GM23338 (cell line): ENCODE measurements around the gene TCF3. TPM values are rescaled to one million over a fixed set of nuclear protein-coding genes. Genes with fewer than 3 reads are reported as not detected.

Experiments
- ATAC-seq: fragments of 200-7000 bp; cut with Tn5 transposase; 3 replicates; pipeline ENCODE4 v1.9.1; 2020
- DNase-seq: peaks from one replicate; pipeline ENCODE4 v3.0.0-alpha.2; 2015; ENCODE audit warnings: low spot score
- H2AFZ ChIP-seq: fragments of 200-600 bp; sonication (generic); 2 replicates; pipeline ENCODE4 v1.8.0; 2016; ENCODE audit warnings: antibody characterized with exemption, mild to moderate bottlenecking, moderate library complexity
- H3F3A ChIP-seq: fragments of 200-600 bp; sonication (generic); replicated peaks from 2 replicates; pipeline ENCODE4 v1.8.0; 2017; ENCODE audit warnings: antibody characterized with exemption, mixed run types, low read depth
- H3K27ac ChIP-seq: fragments of 200-600 bp; sonication (generic); 2 replicates; pipeline ENCODE4 v1.6.1; 2016; ENCODE audit warnings: low read depth
- H3K27me3 ChIP-seq: fragments of 200-600 bp; sonication (generic); 2 replicates; pipeline ENCODE4 v1.8.0; 2016; ENCODE audit warnings: mild to moderate bottlenecking, mixed run types, moderate library complexity; ENCODE audit not compliant: insufficient read depth
- H3K36me3 ChIP-seq: fragments of 200-600 bp; sonication (generic); 2 replicates; pipeline ENCODE4 v1.8.0; 2016; ENCODE audit warnings: mild to moderate bottlenecking; ENCODE audit not compliant: insufficient read depth
- H3K4me1 ChIP-seq: fragments of 200-600 bp; sonication (generic); 2 replicates; pipeline ENCODE4 v1.8.0; 2016; ENCODE audit warnings: mild to moderate bottlenecking, moderate library complexity; ENCODE audit not compliant: insufficient read depth
- H3K4me2 ChIP-seq: fragments of 200-600 bp; sonication (generic); 2 replicates; pipeline ENCODE4 v1.7.1; 2017; ENCODE audit warnings: mixed run types
- H3K4me3 ChIP-seq: fragments of 200-600 bp; sonication (generic); 2 replicates; pipeline ENCODE4 v1.6.1; 2016; ENCODE audit warnings: mixed run types
- H3K79me2 ChIP-seq: fragments of 200-600 bp; sonication (generic); replicated peaks from 2 replicates; pipeline ENCODE4 v1.8.0; 2017; ENCODE audit warnings: mild to moderate bottlenecking; ENCODE audit not compliant: insufficient read depth
- H3K9me2 ChIP-seq: fragments of 200-600 bp; sonication (generic); 2 replicates; pipeline ENCODE4 v1.8.0; 2017; ENCODE audit not compliant: insufficient read depth
- H4K20me1 ChIP-seq: fragments of 200-600 bp; sonication (generic); replicated peaks from 2 replicates; pipeline ENCODE4 v1.8.0; 2017; ENCODE audit warnings: mild to moderate bottlenecking; ENCODE audit not compliant: insufficient read depth
- H3K27ac Mint-ChIP-seq: 2 replicates; pipeline ENCODE4 v1.8.0; 2020; ENCODE audit warnings: inconsistent platforms, mild to moderate bottlenecking, moderate library complexity, mixed read lengths
- H3K27me3 Mint-ChIP-seq: 3 replicates; pipeline ENCODE4 v1.8.0; 2022; ENCODE audit warnings: low read depth, mild to moderate bottlenecking, moderate library complexity, mixed read lengths, inconsistent platforms; ENCODE audit not compliant: insufficient read depth, poor library complexity
- H3K36me3 Mint-ChIP-seq: 3 replicates; pipeline ENCODE4 v1.8.0; 2021; ENCODE audit warnings: low read depth, mild to moderate bottlenecking, inconsistent platforms, moderate library complexity, mixed read lengths
- H3K4me1 Mint-ChIP-seq: 3 replicates; pipeline ENCODE4 v1.8.0; 2020; ENCODE audit warnings: mild to moderate bottlenecking, inconsistent platforms, mixed read lengths
- H3K4me3 Mint-ChIP-seq: 3 replicates; pipeline ENCODE4 v1.8.0; 2021; ENCODE audit warnings: moderate library complexity, mild to moderate bottlenecking, inconsistent platforms, mixed read lengths
- H3K9me3 Mint-ChIP-seq: 3 replicates; pipeline ENCODE4 v1.8.0; 2020; ENCODE audit warnings: moderate library complexity, mild to moderate bottlenecking, inconsistent platforms, mixed read lengths
- CREB1 ChIP-seq: fragments of 250-450 bp; sonication (Bioruptor Pico); IDR thresholded peaks from 2 replicates; pipeline ENCODE4 v1.5.0; 2020; ENCODE audit warnings: low read depth, mild to moderate bottlenecking, moderate library complexity
- CTCF ChIP-seq, 2 experiments: fragments of 200-600 bp in 1 of 2; sonication (generic) in 1 of 2; conservative IDR thresholded peaks; 2 replicates each; pipeline versions ENCODE4 v1.5.1 to v1.6.1; 2016 to 2017; ENCODE audit warnings: antibody characterized with exemption in 2 of 2, low read depth in 2 of 2, mild to moderate bottlenecking in 2 of 2, moderate library complexity in 1 of 2
- EZH2phosphoT487 ChIP-seq: fragments of 200-600 bp; sonication (generic); IDR thresholded peaks from one replicate; pipeline ENCODE4 v1.8.1; 2018; ENCODE audit warnings: antibody characterized with exemption; ENCODE audit not compliant: unreplicated experiment
- JUNB ChIP-seq: IDR thresholded peaks from one replicate; pipeline ENCODE4 v1.6.1; 2016; ENCODE audit warnings: antibody characterized with exemption; ENCODE audit not compliant: unreplicated experiment
- NANOG ChIP-seq: IDR thresholded peaks from 2 replicates; pipeline ENCODE4 v1.6.1; 2016; ENCODE audit warnings: antibody characterized with exemption, borderline replicate concordance
- POLR2AphosphoS5 ChIP-seq: IDR thresholded peaks from 2 replicates; pipeline ENCODE4 v1.6.1; 2016; ENCODE audit warnings: antibody characterized with exemption, low read depth
- STAT1 ChIP-seq: IDR thresholded peaks from one replicate; pipeline ENCODE4 v1.6.1; 2016; ENCODE audit warnings: antibody characterized with exemption; ENCODE audit not compliant: unreplicated experiment
- ZNF114 ChIP-seq: fragments of 250-450 bp; sonication (Bioruptor Pico); IDR thresholded peaks from 2 replicates; pipeline ENCODE4 v1.5.0; 2020; ENCODE audit warnings: mild to moderate bottlenecking, moderate library complexity
- ZNF331 ChIP-seq: fragments of 250-450 bp; sonication (Bioruptor Pico); IDR thresholded peaks from 2 replicates; pipeline ENCODE4 v1.5.0; 2020; ENCODE audit warnings: low read depth, mild to moderate bottlenecking, moderate library complexity
- ZNF462 ChIP-seq: fragments of 250-450 bp; sonication (Bioruptor Pico); IDR thresholded peaks from 2 replicates; pipeline ENCODE4 v1.5.0; 2020; ENCODE audit warnings: mild to moderate bottlenecking, moderate library complexity
- polyA plus RNA-seq: library from polyadenylated mRNA; unstranded; fragments of >200 nt; fragmentation: Nextera tagmentation; extraction: Ambion mirVana; gene quantifications from 2 replicates; pipeline ENCODE4 v1.2.1, GENCODE V29; 2016
- total RNA-seq: library from RNA; depleted of rRNA; stranded (reverse); fragments of >200 nt; shearing (Covaris generic); gene quantifications from 2 replicates; pipeline ENCODE4 v1.2.3, GENCODE V29; 2014
- TF ChIP-seq, protein P1 (sequence below): IDR thresholded peaks from 2 replicates; pipeline ENCODE4 v1.6.1; 2016; ENCODE audit warnings: antibody characterized with exemption

Gene TCF3
- total and polyA plus RNA-seq, 2 experiments from 2014 or later = 166 to 383 TPM

DNA sequence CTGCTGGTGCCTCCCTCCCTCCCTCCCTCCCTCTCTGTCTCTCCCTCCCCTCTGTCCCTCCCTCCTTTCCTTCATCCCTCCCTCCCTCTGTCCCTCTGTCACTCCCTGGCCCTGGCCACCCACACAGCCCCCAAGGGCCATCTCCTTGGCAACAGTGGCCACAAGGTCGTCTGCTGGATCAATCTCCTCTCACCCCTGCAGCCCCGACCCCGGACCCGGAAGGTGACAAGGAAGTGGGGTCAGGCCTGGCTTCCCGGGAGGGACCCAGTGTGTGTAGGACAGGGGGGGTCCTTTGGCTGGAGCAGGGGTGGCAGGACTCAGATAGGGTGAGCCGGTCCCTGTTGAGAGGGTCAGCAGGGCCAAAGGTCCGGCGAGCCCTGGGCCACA lies 21.9 kb upstream of the TCF3 start (continued):
- TF ChIP-seq ZNF462 (CRISPR knock-in tag) = no peak

- Mint-ChIP-seq H3K4me1 (no peaks in the 10 kb centered on the region; the same call in 2 of the 3 replicates), H3K36me3 (no peaks in the 10 kb centered on the region; the same call in 2 of the 3 replicates), H3K4me3 (no peak overlapping the region), H3K27ac (no peak overlapping the region), H3K9me3 (no peaks in the 10 kb centered on the region; the same call in 2 of the 3 replicates), H3K27me3 (peaks cover 69% of the 10 kb centered on the region)
- Histone ChIP-seq H3K4me1 (peaks cover 4% of the 10 kb centered on the region; the same call in 1 of the 2 replicates), H3F3A (no peaks in the 10 kb centered on the region), H3K27me3 (peaks cover 99% of the 10 kb centered on the region), H3K79me2 (no peaks in the 10 kb centered on the region), H2AFZ (no peak overlapping the region), H3K36me3 (no peaks in the 10 kb centered on the region), H3K9me2 (no peaks in the 10 kb centered on the region), H3K4me2 (no peak overlapping the region), H3K4me3 (no peak overlapping the region), H3K27ac (no peak overlapping the region), H4K20me1 (no peaks in the 10 kb centered on the region)
- TF ChIP-seq NANOG (no peak), JUNB (no peak), POLR2AphosphoS5 (no peak), EZH2phosphoT487 (no peak), ZNF114 (CRISPR knock-in tag) (no peak), ZNF331 (no peak), CREB1 (CRISPR knock-in tag) (no peak), STAT1 (no peak), CTCF (conservative IDR thresholded peaks at IDR 0.05; ENCODE audit: low read depth in 2 of 2) (no peak)
- TF ChIP-seq, protein P1, sequence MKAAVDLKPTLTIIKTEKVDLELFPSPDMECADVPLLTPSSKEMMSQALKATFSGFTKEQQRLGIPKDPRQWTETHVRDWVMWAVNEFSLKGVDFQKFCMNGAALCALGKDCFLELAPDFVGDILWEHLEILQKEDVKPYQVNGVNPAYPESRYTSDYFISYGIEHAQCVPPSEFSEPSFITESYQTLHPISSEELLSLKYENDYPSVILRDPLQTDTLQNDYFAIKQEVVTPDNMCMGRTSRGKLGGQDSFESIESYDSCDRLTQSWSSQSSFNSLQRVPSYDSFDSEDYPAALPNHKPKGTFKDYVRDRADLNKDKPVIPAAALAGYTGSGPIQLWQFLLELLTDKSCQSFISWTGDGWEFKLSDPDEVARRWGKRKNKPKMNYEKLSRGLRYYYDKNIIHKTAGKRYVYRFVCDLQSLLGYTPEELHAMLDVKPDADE = no peak
- ATAC-seq (no peak), DNase-seq (no peak)
Measured at GRCh38 chr19:1673645-1674292, 21.4 kb upstream of the TCF3 start.
